Posterior cingulate gyrus (tissue), 11 donors: Measurements from ENCODE around the gene CYB5RL.
A peak's percentile ranks its signal among the peaks of the same experiment; 100 is the strongest.
"Not testable (repeated sequence)": the region's sequence is repeated elsewhere in the genome, so short reads cannot be mapped to it uniquely, and the experiment has no call there.

Experiments
- DNase-seq, 10 donors: peaks; one replicate each; pipeline versions ENCODE4 v3.0.0 to v3.0.0-alpha.2; 2020 to 2021; ENCODE audit warnings: mixed read lengths in 3 of 10
- intact Hi-C: fragments of 100-400 bp; cut with DNase I; formaldehyde crosslinking; loops from one replicate; pipeline ENCODE4 v1.15.1; 2023

The CYB5RL gene

DNA sequence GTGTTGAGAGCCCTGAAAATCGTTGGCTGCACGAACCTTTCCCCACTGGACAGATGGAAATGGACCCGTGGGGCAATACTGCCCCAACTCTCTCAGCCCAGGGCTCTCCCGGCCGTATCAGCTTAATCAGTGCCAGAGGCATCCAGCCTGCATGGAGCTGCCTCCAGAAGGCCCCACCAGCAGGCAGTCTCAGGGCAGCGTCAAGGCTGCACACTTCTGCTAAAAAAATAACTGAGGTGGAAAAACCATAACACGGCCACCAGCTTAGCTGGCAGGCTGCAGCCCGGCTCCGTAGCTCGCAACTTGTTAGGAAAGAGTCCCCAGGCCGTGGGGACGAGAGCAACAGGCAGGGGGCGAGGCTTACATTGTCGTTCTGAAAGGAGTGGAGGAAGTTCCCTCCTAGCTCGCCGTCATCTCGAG, 28.1 kb upstream of the CYB5RL start:
- intact Hi-C loops, result no loop called here
- no peak for DNase-seq

DNA sequence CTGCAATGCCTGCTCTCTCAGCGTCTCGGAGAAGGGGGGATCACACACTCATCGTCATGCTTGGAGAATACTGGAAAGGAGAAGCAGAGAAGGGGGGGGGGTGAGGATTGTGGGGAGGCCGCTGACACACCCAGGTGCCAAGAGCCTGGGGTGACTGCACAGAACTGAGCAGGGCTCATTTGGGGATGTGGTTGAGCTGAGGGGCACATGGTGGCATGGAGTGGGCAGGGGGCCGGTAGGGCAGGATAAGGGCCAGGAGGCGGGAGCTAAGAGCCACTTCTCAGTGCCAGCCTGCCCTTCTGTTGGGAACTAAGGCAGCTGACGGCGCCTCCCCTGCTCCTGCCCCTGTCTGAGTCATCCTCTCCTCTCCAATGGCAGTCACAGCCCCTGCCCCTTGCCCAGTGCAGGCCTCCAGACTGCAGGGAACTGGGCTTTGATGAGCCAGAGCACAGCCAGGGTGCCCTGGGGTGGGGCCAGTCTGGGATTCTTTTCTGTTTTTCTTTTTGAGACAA, 27.3 kb upstream of the CYB5RL start:
- intact Hi-C loops, result no loop called here
- peak in 2 of 10 donors; percentile 46 to 90 for DNase-seq

DNA sequence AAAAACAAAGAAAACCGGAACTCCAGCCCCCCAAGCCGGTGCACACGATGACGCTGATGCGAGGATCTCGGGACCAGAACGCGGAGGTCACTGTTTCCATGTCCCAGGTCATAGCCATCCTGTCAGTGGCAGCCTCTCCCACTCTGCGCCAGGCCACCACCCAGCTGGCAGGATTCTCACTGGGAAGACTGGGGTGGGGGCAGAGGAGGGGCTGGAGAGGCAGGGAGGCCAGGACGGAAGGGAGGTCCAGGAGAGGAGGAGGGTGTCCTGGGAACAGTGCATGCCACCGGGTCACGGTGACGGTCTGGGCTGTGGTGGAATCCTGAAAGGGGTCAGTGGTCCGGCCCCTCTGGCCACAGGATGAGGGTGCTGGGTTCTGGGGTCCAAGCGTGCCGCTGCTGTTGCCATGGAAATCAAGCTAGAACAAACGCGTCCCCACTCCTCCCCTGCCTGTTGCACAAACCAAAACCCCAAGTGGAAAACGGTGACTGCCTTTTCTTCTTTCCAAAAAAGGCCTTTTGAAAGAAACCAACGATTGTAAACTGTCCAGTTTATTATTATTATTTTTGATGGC, 26.2 kb upstream of the CYB5RL start:
- no peak for DNase-seq
- intact Hi-C loops, result no loop called here

DNA sequence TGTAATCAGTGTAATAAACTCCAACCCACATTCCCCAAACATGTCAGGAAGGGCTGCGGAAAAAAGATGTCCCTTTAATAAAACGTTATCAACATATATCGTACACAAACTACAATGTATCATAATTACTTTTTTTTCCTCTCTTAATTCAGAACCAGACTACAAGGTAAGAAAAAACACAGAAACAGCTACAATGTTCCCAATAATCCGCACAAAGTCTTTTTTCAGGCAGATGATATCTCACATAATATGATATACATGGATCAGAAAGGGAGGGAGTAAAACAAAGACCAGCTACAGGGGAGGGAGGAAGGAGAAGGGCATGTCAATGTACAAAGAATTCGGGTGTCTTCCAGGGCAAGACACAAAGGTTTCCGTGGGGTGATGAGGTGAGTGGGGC, 25.5 kb upstream of the CYB5RL start:
- intact Hi-C loops, result no loop called here
- DNase-seq, result no peak

DNA sequence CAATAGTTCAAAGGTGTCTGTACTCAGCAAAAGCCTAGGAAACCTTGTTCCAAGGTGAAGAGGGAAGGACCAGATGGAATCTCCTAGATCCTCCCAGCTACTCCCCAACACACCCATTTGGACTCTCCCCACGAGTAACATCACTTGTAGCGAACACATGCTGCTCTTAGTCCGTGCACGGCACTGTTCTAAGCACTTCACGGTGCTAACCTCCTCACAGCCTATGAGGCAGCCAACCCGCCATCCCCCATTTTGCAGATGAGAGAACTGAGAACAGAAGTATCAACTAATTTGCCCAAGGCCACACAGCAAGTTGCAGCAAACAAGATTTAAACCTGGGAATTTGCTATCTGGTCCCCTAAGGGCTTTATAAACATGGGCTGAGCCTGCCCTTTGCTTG, 24.4 kb upstream of the CYB5RL start:
- intact Hi-C loops, result no loop called here

DNA sequence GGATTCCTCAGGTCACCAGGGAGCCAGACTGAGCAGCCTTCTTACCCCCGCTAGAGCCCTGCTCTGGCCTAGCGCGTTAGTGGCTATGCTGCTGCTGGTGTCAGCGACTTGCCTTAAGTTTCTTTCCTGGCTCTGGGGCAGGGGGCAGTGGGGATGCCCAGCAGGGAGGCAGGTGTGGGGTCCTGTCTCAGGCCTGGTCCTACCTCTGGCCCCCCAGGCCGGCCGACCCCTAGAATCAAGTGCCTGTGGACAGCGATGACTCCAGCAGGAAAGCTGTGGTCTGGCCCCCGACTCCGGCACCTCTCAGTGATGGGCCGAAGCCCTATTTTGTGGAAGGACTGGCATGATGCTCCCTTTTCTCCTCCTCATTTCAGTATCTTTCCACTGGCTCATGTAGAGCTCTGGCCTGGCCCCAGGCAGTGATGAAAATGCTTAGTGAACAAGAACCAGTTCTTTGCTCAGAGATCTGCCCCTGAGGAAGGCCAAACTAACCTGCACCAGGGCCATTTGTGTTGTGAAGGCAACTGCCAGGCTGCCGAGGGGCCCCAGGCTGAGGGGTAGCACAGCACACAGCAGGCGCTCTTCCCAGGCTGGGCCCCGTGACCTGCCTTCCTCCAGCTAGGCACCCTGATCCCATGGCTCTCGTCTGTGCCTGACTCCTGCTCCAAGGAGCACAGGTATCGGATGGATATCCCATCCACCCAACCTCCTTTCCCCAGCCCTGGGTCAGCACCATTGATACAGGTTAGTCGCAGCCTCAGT, 23.8 kb upstream of the CYB5RL start:
- peak in 1 of 10 donors; percentile 72 for DNase-seq
- intact Hi-C loops, result no loop called here

More for the DNA sequence above, 24.4 kb upstream of the CYB5RL start:
- DNase-seq, result no peak

DNA sequence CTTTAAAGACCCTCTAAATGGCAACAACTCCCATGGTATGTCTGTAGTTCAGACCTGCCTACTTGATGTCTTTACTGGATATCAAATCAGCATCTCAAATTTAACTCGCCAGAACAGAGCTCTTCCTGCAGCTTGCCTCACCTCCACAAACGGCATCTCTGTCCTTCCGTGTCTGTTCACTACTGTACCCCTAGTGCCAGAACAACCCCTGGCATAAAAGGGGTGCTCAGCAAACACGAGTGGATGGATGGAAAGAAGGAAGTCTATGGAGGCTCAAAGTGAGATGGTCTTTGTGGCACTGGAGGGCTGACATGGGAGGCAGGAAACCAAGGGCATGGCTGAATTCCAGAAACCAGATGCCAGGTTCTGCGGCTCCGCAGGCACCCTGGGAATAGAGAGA, 22.9 kb upstream of the CYB5RL start:
- intact Hi-C loops, result no loop called here
- DNase-seq, result peak in 1 of 10 donors; percentile 55

DNA sequence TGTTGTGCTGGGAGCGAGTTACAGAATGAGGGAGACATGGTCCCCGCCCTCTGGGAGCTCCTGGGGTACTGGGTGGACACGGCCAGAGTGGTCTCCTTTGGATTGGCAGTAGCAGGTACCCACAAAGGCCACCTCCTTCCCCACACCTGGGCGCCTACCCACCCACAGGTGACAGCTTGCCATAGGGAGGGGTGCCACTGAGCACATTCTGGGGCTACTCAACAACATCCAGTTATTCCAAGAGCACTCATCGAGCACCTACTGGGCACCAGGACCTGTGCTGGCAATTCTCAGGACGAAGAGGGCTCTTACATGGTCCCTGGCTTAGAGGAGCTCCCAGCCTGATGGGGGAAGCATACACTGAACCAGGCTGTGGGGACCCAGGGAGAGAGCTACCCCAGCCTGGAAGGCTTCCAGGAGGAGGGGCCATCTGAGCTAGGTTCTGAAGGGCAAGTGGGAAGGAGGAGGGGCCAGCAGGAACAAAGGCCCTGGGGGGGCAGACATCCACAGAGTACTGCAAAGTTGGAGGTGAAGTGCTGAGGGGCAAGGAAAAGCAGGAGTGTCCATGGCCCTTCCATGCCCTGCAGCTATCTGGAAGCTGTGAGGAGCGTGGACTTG, 22.1 kb upstream of the CYB5RL start:
- peak in 1 of 10 donors; percentile 62 for DNase-seq
- intact Hi-C loops, result no loop called here

DNA sequence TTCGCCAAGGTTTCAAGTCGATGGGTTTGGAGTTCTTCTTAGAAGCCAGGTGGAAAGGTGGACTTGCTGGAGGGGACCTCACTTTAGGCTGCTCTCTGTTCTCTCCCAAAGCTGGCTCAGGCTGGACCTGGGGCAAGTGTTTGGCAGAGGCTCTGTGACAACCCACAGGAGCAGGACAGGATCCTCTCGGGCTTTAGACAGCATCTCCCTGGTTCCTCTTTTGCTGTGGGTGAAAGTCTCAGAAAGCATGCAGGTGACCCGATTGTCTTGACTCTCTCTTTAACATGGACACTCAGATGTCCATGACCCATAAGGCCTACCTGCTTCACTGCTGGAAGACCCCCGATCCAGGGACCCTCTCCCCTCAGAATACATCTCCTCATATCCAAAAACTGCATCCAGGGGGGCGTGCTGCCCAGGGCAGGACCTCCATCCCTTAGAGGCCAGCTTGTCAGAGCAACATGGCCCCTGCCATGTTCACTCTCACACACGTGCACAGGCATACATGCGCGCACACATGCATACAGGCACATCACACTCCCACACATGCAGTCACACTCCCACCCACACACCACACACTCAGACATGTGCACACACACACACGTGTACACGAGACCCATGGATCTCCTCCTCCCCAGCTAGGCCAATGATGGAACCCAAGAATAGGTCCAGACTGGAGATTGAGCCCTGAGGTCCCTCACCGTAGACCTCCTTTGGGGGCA, 21.4 kb upstream of the CYB5RL start:
- DNase-seq, result no peak
- intact Hi-C loops, result no loop called here

DNA sequence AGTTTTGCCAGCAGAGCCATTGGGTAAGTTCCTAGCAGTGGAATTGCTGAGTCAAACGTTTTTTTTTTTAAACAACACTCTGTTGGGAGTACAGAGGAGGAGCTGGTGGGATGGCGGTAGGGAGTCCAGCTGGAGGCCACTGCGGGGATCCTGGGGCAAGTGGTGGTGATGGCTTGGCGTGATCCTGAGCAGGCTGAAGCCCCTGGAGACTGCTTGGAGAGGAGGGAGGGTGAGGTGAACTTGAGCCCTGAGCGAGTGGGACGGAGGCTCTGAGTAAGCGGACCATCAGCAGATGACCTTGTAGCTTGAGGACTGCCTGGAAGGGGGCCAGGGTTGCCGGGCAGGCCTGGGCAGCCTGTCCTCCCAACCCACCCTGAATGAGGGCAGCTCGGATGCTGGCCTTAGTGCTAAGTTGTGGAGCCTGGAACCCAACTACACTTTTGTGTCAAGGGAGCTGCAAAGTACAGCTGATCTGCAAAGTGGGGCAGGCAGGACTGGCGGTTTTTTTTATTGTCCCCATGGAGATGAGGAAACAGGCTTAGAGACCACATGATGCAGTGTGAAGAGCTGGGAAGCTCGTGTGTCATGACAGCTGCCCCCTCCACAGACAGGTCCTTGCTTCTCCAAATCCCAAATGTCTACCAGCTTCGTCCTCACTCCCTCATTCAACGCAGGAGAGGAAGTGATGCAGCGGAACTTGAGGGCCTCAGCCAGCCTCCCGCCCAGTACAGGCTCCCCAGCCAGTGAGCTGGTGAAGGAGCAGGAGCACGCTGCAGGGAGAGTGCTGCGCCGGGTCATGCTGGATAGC, 20.4 kb upstream of the CYB5RL start:
- peak in 8 of 10 donors; percentile 48 to 94 (median 68) for DNase-seq

DNA sequence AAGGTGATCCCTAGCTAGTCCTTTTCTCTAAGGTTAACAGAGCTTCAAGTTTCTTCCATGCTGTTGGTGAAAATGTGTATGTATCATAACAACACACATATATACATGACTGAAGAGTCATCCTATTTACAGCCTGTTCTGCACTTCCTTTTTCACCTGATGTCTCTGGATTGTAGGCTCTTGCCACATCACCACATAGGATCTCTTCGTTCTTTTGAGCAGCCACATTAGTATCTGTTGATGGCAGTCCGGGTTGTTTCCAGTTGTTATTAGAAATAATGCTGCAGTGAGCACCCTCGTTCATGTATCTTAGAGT, 19.8 kb upstream of the CYB5RL start:
- intact Hi-C loops, result no loop called here
- no peak for DNase-seq

More for the DNA sequence above, 20.4 kb upstream of the CYB5RL start:
- intact Hi-C loops, result no loop called here

DNA sequence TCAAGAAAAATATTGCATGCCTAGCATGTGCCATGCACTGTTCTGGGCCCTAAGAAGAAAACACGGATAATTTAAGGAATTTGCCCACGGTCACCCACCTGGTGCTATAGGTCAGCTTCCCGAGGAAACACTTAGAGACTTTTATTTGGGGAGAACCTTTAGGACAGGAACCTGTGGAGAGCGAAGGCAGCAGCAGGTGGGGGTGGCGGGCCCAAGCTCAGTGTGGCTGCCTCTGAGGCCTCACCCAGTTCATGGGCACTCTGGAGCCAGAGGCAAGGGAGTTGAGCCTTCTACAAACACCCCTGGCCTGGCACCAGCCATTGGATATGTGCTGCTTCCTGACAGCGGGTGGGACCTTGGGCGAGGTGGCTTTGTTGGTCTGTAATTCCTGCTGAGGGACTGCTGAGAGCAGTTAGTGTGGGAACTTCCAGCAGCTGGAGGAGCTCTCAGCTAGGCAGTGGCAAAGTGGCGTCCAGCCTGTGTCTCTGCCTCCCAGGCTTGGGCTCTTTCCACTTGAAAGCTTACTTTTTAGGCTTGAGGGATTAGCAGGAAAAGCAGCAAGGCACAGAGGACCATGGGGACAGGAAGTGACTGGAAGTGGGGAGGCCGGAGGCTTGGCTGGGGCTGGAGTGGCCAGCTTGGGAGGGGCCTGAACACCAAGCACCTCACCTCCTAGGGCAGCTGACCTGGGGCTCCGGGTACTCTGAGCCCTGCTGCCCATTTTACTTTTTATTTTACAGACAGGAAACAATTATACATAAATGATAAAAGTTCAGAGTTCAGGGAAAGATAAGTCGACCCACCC, 19.3 kb upstream of the CYB5RL start:
- intact Hi-C loops, result no loop called here
- peak in 1 of 10 donors; percentile 80 for DNase-seq

DNA sequence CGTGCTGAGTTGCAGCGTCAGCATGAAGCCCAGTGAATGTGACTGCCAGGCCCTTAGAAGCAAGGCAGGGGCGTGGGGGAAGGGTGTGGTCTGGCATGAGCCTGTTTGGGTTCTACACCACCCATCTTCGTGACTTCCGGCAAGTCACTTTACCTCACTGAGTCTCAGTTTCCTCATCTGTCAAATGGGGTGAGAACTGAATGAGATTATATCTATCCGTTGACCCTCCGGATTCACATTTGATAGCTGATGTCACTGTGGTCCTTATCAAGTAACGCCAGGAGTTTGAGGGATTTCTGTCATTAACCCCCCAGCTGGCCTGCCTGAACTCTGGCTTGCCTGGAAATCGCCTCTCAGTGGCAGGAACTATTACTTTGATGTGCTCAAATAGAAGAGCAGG, 15.7 kb upstream of the CYB5RL start:
- DNase-seq, result no peak
- intact Hi-C loops, result no loop called here

DNA sequence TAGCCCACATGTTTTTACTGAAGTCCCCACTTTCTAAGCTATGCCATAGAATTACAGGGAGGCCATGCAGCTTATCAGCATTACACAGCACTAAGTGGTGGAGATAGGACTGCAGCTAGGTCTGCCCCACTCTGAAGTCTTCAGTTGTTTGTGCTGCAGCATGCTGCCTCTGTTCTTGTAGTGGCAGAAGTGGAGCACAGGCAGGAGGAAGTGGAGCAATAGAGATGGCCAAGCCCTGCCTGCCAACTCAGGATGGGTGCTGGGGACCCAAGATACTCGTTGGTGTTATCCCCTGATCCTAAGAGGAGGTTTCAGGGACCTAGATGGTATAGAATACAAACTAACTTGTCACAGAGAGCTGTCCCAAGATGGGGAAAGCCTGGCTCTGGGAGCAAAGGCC, 13.0 kb upstream of the CYB5RL start:
- intact Hi-C loops, result no loop called here
- DNase-seq, result no peak

DNA sequence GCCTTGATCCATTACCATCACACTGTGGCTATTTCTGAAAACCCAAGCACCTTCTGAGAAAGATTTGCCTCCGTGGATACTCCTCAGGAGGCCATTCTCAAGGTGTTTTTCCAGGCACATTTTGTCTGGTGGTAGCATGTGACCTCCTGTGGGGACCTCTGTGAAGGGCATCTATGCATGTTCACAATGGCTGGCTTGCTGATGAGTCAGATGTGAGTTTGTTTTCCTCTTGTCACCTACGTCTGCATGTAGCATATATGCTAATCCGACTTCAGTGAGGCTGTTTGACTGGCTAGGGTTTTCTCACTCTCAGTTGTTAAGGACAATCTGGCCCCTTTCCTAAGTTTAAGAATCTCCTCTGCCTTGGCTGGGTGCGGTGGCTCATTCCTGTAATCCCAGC, 8.1 kb upstream of the CYB5RL start:
- intact Hi-C loops, result loop anchor here (10.0 kb wide), 1 partner anchor 277 kb away; no protein-coding TSS in a partner anchor
- not testable (repeated sequence) for DNase-seq

DNA sequence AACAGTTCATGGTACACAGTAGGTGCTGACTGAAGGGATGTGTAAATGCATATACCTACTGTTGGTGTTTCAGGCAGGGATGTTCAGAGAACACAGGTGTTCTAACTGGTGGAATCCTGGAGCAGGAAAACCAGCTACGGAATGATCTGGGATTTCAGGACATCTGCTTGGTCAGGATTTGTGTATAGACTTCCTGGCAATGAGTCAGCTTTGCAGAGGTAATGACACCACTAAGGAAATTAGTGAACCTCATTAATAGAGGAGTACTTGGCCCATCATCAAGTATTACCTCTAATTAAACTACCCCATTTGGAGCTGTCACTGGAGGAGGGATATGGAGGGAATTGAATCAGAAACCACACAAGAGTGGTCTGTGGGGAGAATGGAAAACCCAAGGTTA, 7.5 kb upstream of the CYB5RL start:
- intact Hi-C loops, result loop anchor here (10.0 kb wide), 1 partner anchor 278 kb away; no protein-coding TSS in a partner anchor

DNA sequence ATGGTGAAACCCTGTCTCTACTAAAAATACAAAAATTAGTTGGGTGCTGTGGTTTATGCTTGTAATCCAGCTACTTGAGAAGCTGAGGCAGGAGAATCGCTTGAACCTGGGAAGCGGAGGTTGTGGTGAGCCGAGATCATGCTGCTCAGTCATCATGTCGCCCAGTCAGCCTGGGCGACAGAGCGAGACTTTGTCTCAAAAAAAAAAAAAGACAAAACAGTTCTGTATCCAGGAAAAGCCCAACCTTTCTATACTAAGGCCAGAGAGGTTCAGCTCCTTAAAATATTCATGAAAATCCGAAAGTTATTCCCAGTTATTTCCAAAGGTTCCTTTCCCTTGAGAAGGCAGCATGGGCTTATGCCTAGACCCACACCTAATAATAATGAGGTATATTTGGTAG, 4.4 kb upstream of the CYB5RL start:
- intact Hi-C loops, result loop anchor here (10.0 kb wide), 1 partner anchor 281 kb away; no protein-coding TSS in a partner anchor

More for the DNA sequence above, 7.5 kb upstream of the CYB5RL start:
- no peak for DNase-seq

DNA sequence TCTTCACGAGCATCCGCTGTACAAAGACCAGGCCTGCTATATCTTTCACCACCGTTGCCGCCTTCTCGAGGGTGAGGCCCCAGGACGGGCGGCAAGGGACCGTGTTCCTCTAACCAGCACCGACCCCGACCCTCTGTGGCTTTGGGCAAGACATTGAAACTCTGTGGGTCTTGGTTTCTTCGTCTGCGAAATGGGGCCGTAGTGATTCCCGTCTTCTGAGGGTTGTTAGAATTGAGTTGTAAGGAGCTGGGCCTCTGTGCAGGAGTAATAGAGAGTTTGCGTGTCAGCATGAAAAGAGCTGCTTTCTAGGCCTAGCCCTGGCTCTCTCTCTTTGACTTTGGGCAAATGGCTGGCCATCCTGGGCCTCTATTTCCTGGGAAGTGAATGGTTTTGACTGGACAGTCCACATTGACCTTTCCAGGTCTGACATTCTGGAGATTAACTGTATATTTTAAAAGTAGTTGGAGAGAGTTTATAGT, 728 bp upstream of the CYB5RL start:
- intact Hi-C loops, result loop anchor here (10.0 kb wide), 1 partner anchor 284 kb away; no protein-coding TSS in a partner anchor
- DNase-seq, result peak in 1 of 10 donors; percentile 82

More for the DNA sequence above, 4.4 kb upstream of the CYB5RL start:
- DNase-seq, result no peak
